ENCODE measurements around the gene CFAP74.
"Not testable (repeated sequence)": the region's sequence is repeated elsewhere in the genome, so short reads cannot be mapped to it uniquely, and the experiment has no call there.

CFAP74 gene

GRCh38 chr1:1984560-1985070 is 19.0 kb downstream of the CFAP74 start:
- DNase-seq (ENCODE audit: low read depth) = no peak

GRCh38 chr1:1982379-1983232 is 21.0 kb downstream of the CFAP74 start:
- no peak for DNase-seq (ENCODE audit: low read depth)

- DNase-seq (ENCODE audit: low read depth) = not testable (repeated sequence)
These were observed 21.8 kb downstream of the CFAP74 start for GRCh38 chr1:1981631-1982327.

- DNase-seq (ENCODE audit: low read depth) = no peak
These were observed 22.5 kb downstream of the CFAP74 start for GRCh38 chr1:1981142-1981500.

- DNase-seq (ENCODE audit: low read depth) = no peak
These were observed 23.0 kb downstream of the CFAP74 start for GRCh38 chr1:1980467-1981141.

- DNase-seq (ENCODE audit: low read depth) = no peak
These were observed 24.0 kb downstream of the CFAP74 start for GRCh38 chr1:1979482-1980165.

GRCh38 chr1:1978690-1979481 is 24.7 kb downstream of the CFAP74 start:
- DNase-seq (ENCODE audit: low read depth) = not testable (repeated sequence)

- DNase-seq (ENCODE audit: low read depth) = no peak
These were observed 25.5 kb downstream of the CFAP74 start for GRCh38 chr1:1978108-1978507.

- DNase-seq (ENCODE audit: low read depth) = no peak
These were observed 27.6 kb downstream of the CFAP74 start for GRCh38 chr1:1976031-1976430.

- DNase-seq (ENCODE audit: low read depth) = no peak
These were observed 28.1 kb downstream of the CFAP74 start for GRCh38 chr1:1975535-1975934.

- DNase-seq (ENCODE audit: low read depth) = no peak
These were observed 28.8 kb downstream of the CFAP74 start for GRCh38 chr1:1974834-1975233.

GRCh38 chr1:1973716-1974642 is 29.6 kb downstream of the CFAP74 start:
- DNase-seq (ENCODE audit: low read depth) = no peak

GRCh38 chr1:1972976-1973715 is 30.4 kb downstream of the CFAP74 start:
- DNase-seq (ENCODE audit: low read depth) = no peak

- no peak for DNase-seq (ENCODE audit: low read depth)
These were observed 31.9 kb downstream of the CFAP74 start for GRCh38 chr1:1971688-1972087.

- DNase-seq (ENCODE audit: low read depth) = no peak
These were observed 32.6 kb downstream of the CFAP74 start for GRCh38 chr1:1971017-1971416.

GRCh38 chr1:1969953-1970716 is 33.5 kb downstream of the CFAP74 start:
- no peak for DNase-seq (ENCODE audit: low read depth)

- DNase-seq (ENCODE audit: low read depth) = no peak
These were observed 34.1 kb downstream of the CFAP74 start for GRCh38 chr1:1969505-1969900.

- no peak for DNase-seq (ENCODE audit: low read depth)
These were observed 34.6 kb downstream of the CFAP74 start for GRCh38 chr1:1968767-1969504.
